ENCODE data around the gene TSPAN19. TPM values are rescaled to one million over a fixed set of nuclear protein-coding genes. Genes with fewer than 3 reads are reported as not detected.

Gene TSPAN19
- not detected in 2 replicates for total RNA-seq

GRCh38 chr12:85036234-85036707, at the start of gene TSPAN19, which contains the start of gene LRRIQ1:
TSS of gene TSPAN19 (minus strand) at chr12:85036277. CDS start at chr12:85029946, 6,331 bp downstream.
TSS of gene LRRIQ1 (plus strand) at chr12:85036351. CDS start at chr12:85038177, 1,826 bp downstream.

Other genes with a start within 250 kb of the TSPAN19 start
- gene SLC6A15, start 123.5 kb downstream of the TSPAN19 start, total RNA-seq, result 16.8 and 17.6 TPM in 2 replicates
- 0.14 and 0.28 TPM in 2 replicates for gene LRRIQ1, start 74 bp upstream of the TSPAN19 start, total RNA-seq
- gene ALX1, start 243.9 kb upstream of the TSPAN19 start, total RNA-seq, result 1.4 and 2.5 TPM in 2 replicates

All from smooth muscle cell of bladder (primary cell).